CD4-positive, alpha-beta T cell treated with Interleukin-21 for 1 hour (primary cell): ENCODE data around the gene HELZ2.

Experiments
- DNase-seq: peaks from one replicate; pipeline ENCODE4 v3.0.0-alpha.2; 2020

The HELZ2 gene

GRCh38 chr20:63548542-63548941, 25.5 kb downstream of the HELZ2 start:
- DNase-seq = no peak

GRCh38 chr20:63547725-63548480, 26.1 kb downstream of the HELZ2 start, which contains the start of gene SRMS:
TSS of gene SRMS (minus strand) at chr20:63547749. CDS start at chr20:63547463, 286 bp downstream.
- no peak for DNase-seq

- DNase-seq = no peak
Measured at GRCh38 chr20:63546956-63547724, 26.9 kb downstream of the HELZ2 start.

- DNase-seq = no peak
Measured at GRCh38 chr20:63546256-63546955, 27.6 kb downstream of the HELZ2 start.

- DNase-seq = no peak
Measured at GRCh38 chr20:63545814-63546213, 28.2 kb downstream of the HELZ2 start.

- no peak for DNase-seq
Measured at GRCh38 chr20:63544958-63545516, 29.0 kb downstream of the HELZ2 start.

GRCh38 chr20:63544241-63544957, 29.6 kb downstream of the HELZ2 start:
- DNase-seq = no peak

GRCh38 chr20:63543733-63544132, 30.3 kb downstream of the HELZ2 start:
- no peak for DNase-seq

- DNase-seq = no peak
Measured at GRCh38 chr20:63543131-63543530, 30.9 kb downstream of the HELZ2 start.

- DNase-seq = no peak
Measured at GRCh38 chr20:63542696-63543095, 31.3 kb downstream of the HELZ2 start.

GRCh38 chr20:63542031-63542559, 31.9 kb downstream of the HELZ2 start:
- DNase-seq = no peak

- DNase-seq = no peak
Measured at GRCh38 chr20:63541371-63541770, 32.7 kb downstream of the HELZ2 start.

- no peak for DNase-seq
Measured at GRCh38 chr20:63540417-63541186, 33.4 kb downstream of the HELZ2 start.

- DNase-seq = no peak
Measured at GRCh38 chr20:63539441-63540370, 34.3 kb downstream of the HELZ2 start.

- no peak for DNase-seq
Measured at GRCh38 chr20:63539092-63539430, 35.0 kb downstream of the HELZ2 start.

- peak; percentile 71 for DNase-seq
Measured at GRCh38 chr20:63538204-63539091, 35.6 kb downstream of the HELZ2 start.

- DNase-seq = peak; percentile 97
Measured at GRCh38 chr20:63537525-63538203, 36.4 kb downstream of the HELZ2 start.

- DNase-seq = peak; percentile 24
Measured at GRCh38 chr20:63536997-63537524, 37.0 kb downstream of the HELZ2 start, which contains the start of gene PTK6. TSS of gene PTK6 (minus strand) at chr20:63537376. CDS start at chr20:63537314, 62 bp downstream.
